Endothelial cell of umbilical vein (primary cell): ENCODE measurements around the gene CTU2. TPM values are rescaled to one million over a fixed set of nuclear protein-coding genes. Genes with fewer than 3 reads are reported as not detected.

Source experiments
- BruUV-seq: library from RNA; stranded (reverse); fragments of 400-500 nt; replicated peaks from 2 replicates; lab custom pipeline; 2021; lab: Mats Ljungman, UMichigan
- CTCF ChIA-PET: fragments of 300-600, 350-600 bp; sonication (Branson Sonifier 250); formaldehyde crosslinking; loops from one replicate; lab custom pipeline; 2021; ENCODE audit warnings: antibody characterized with exemption, inconsistent platforms; lab: Charles Lee
- POLR2A ChIA-PET: fragments of 300-600, 350-600 bp; sonication (Branson Sonifier 250); formaldehyde crosslinking; loops from one replicate; lab custom pipeline; 2021; ENCODE audit warnings: antibody characterized with exemption, inconsistent platforms; lab: Charles Lee
- DNase-seq: peaks from one replicate; pipeline ENCODE4 v3.0.0-alpha.2; 2011; ENCODE audit warnings: low read depth, low spot score
- FAIRE-seq: peaks from 2 replicates; lab custom pipeline; 2011; peaks lifted over from hg19 to GRCh38; lab: Jason Lieb, UNC
- H2AFZ ChIP-seq: 2 replicates; pipeline ENCODE4 v1.6.0; 2012; ENCODE audit warnings: low read depth, low read length, control low read depth, inconsistent platforms
- H3K27ac ChIP-seq: 2 replicates; pipeline ENCODE4 v1.5.1; 2011; ENCODE audit warnings: low read depth, mild to moderate bottlenecking, control low read depth, low read length, moderate library complexity; ENCODE audit not compliant: insufficient read depth
- H3K27me3 ChIP-seq, 2 experiments: 2 replicates each; pipeline versions ENCODE4 v1.6.0 to v1.6.1; 2011; ENCODE audit warnings: low read length in 2 of 2, mixed read lengths in 1 of 2; ENCODE audit not compliant: control insufficient read depth in 2 of 2, insufficient read depth in 2 of 2
- H3K36me3 ChIP-seq, 2 experiments: 2 replicates in 1 of 2; 3 replicates in 1 of 2; pipeline ENCODE4 v1.5.1; 2011; ENCODE audit warnings: low read length in 2 of 2, mild to moderate bottlenecking in 1 of 2, moderate library complexity in 1 of 2; ENCODE audit not compliant: control insufficient read depth in 2 of 2, insufficient read depth in 2 of 2; ENCODE audit errors: extremely low read depth in 1 of 2
- H3K4me1 ChIP-seq: 3 replicates; pipeline ENCODE4 v1.5.1; 2011; ENCODE audit warnings: mild to moderate bottlenecking, low read length; ENCODE audit not compliant: control insufficient read depth, insufficient read depth; ENCODE audit errors: extremely low read depth
- H3K4me2 ChIP-seq: 2 replicates; pipeline ENCODE4 v1.6.1; 2011; ENCODE audit warnings: low read length, control low read depth, mixed read lengths; ENCODE audit not compliant: insufficient read depth
- H3K4me3 ChIP-seq, 3 experiments: fragments of 200-600 bp in 1 of 3; sonication (generic), shearing (Covaris generic) in 1 of 3; replicated peaks in 1 of 3; 2 replicates each; pipeline ENCODE4 v1.5.1; 2011 to 2016; ENCODE audit warnings: control low read depth in 3 of 3, low read length in 3 of 3, mild to moderate bottlenecking in 2 of 3, inconsistent platforms in 1 of 3, low read depth in 1 of 3, moderate library complexity in 1 of 3; ENCODE audit not compliant: insufficient read depth in 1 of 3
- H3K79me2 ChIP-seq: 2 replicates; pipeline ENCODE4 v1.6.0; 2012; ENCODE audit warnings: low read length, inconsistent platforms; ENCODE audit not compliant: control insufficient read depth, insufficient read depth
- H3K9ac ChIP-seq: replicated peaks from 2 replicates; pipeline ENCODE3; 2011; ENCODE audit warnings: low read length, control low read depth; ENCODE audit not compliant: insufficient read depth; ENCODE audit errors: extremely low read depth
- H3K9me1 ChIP-seq: replicated peaks from 3 replicates; pipeline ENCODE4 v1.6.0; 2011; ENCODE audit warnings: mild to moderate bottlenecking, low read length; ENCODE audit not compliant: control insufficient read depth, insufficient read depth; ENCODE audit errors: extremely low read depth
- H3K9me3 ChIP-seq: replicated peaks from 2 replicates; pipeline ENCODE4 v1.5.1; 2012; ENCODE audit warnings: low read length, inconsistent platforms; ENCODE audit not compliant: control insufficient read depth, insufficient read depth
- H4K20me1 ChIP-seq: replicated peaks from 2 replicates; pipeline ENCODE3; 2011; ENCODE audit warnings: mild to moderate bottlenecking, low read length; ENCODE audit not compliant: control insufficient read depth, insufficient read depth; ENCODE audit errors: extremely low read depth
- EZH2 ChIP-seq: IDR thresholded peaks from 2 replicates; pipeline ENCODE4 v1.6.1; 2012; ENCODE audit warnings: borderline replicate concordance, low read depth, mild to moderate bottlenecking, moderate library complexity, low read length, inconsistent platforms; ENCODE audit not compliant: severe bottlenecking
- GATA2 ChIP-seq: IDR thresholded peaks from 2 replicates; pipeline ENCODE4 v1.7.0; 2011; ENCODE audit warnings: low read depth, mild to moderate bottlenecking, moderate library complexity, mixed read lengths, low read length; ENCODE audit not compliant: insufficient read length, insufficient read depth
- MYC ChIP-seq: IDR thresholded peaks from one replicate; pipeline ENCODE4 v1.6.1; 2011; ENCODE audit warnings: mild to moderate bottlenecking, low read depth, low read length
- POLR2AphosphoS5 ChIP-seq: IDR thresholded peaks from 2 replicates; pipeline ENCODE4 v1.6.1; 2012; ENCODE audit warnings: low read depth, mild to moderate bottlenecking, control low read depth, low read length, moderate library complexity; ENCODE audit not compliant: insufficient read depth
- dilution Hi-C: fragments of 300-500 bp; cut with MboI; formaldehyde crosslinking; loops from one replicate; pipeline ENCODE4 v1.15.0; 2019; ENCODE audit warnings: low sequenced_read_pairs; ENCODE audit not compliant: extremely low pct_ligation_motif_present
- intact Hi-C: fragments of 100-400 bp; cut with micrococcal nuclease; formaldehyde crosslinking; loops from one replicate; pipeline ENCODE4 v1.10.0; 2022
- polyA plus RNA-seq, 4 experiments: library from polyadenylated mRNA; depleted of rRNA in 3 of 4; stranded (reverse) in 3 of 4; unstranded in 1 of 4; fragments of >200 nt; gene quantifications; 2 replicates each; pipeline versions ENCODE4 v1.2.1 to v1.2.3, GENCODE V29; 2011 to 2012; ENCODE audit warnings: missing spikeins in 1 of 4
- total RNA-seq: library from RNA; stranded (reverse); gene quantifications from 2 replicates; pipeline ENCODE4 v1.2.3, GENCODE V29; 2021
- TF ChIP-seq, protein P1 (sequence below), 2 donors: IDR thresholded peaks; 1 replicate in 1 of 2; 2 replicates in 1 of 2; pipeline ENCODE4 v1.5.1; 2011; ENCODE audit warnings: low read length in 2 of 2, mild to moderate bottlenecking in 2 of 2, moderate library complexity in 2 of 2, control low read depth in 1 of 2, inconsistent platforms in 1 of 2, low read depth in 1 of 2; ENCODE audit not compliant: insufficient read depth in 1 of 2; ENCODE audit errors: extremely low read depth in 1 of 2
- TF ChIP-seq, protein P2 (sequence below): IDR thresholded peaks from 2 replicates; pipeline ENCODE4 v1.6.1; 2011; ENCODE audit not compliant: insufficient read depth, insufficient read length

Gene CTU2
- total and polyA plus RNA-seq, 2 donors (not counting 3 experiments of a cell fraction or from before 2014, with no cell fraction given): 26.1 to 33.7 TPM

GRCh38 chr16:88749358-88749757, 43.1 kb downstream of the CTU2 start:
- BruUV-seq: no TSS peak
- ChIA-PET CTCF (interaction anchor here (4.7 kb wide), 1 partner anchor 12 kb away, joined by 19 read pairs; no protein-coding TSS in a partner anchor), POLR2A (no interaction called here)
- no peaks in the 10 kb centered on the region for H3K9me3 ChIP-seq
- H3K4me3 ChIP-seq: no peak overlapping the region
- no peaks in the 10 kb centered on the region for H3K27me3 ChIP-seq
- H3K9me1 ChIP-seq: no peaks in the 10 kb centered on the region
- H2AFZ ChIP-seq: no peak overlapping the region
- H3K9ac ChIP-seq: no peak overlapping the region
- peaks cover 7% of the 10 kb centered on the region for H3K4me1 ChIP-seq
- intact Hi-C loops (no loop called here), dilution Hi-C loops (no loop called here)
- H3K4me2 ChIP-seq: no peak overlapping the region
- DNase-seq: no peak
- H4K20me1 ChIP-seq: no peaks in the 10 kb centered on the region
- FAIRE-seq: no peak
- TF ChIP-seq MYC: no peak
- TF ChIP-seq EZH2: no peak
- TF ChIP-seq GATA2: no peak
- TF ChIP-seq, protein P1, sequence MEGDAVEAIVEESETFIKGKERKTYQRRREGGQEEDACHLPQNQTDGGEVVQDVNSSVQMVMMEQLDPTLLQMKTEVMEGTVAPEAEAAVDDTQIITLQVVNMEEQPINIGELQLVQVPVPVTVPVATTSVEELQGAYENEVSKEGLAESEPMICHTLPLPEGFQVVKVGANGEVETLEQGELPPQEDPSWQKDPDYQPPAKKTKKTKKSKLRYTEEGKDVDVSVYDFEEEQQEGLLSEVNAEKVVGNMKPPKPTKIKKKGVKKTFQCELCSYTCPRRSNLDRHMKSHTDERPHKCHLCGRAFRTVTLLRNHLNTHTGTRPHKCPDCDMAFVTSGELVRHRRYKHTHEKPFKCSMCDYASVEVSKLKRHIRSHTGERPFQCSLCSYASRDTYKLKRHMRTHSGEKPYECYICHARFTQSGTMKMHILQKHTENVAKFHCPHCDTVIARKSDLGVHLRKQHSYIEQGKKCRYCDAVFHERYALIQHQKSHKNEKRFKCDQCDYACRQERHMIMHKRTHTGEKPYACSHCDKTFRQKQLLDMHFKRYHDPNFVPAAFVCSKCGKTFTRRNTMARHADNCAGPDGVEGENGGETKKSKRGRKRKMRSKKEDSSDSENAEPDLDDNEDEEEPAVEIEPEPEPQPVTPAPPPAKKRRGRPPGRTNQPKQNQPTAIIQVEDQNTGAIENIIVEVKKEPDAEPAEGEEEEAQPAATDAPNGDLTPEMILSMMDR (IDR thresholded peaks at IDR 0.05; ENCODE audit: extremely low read depth in 1 of 2, insufficient read depth in 1 of 2, low read depth in 1 of 2, low read length in 2 of 2): no peak
- TF ChIP-seq POLR2AphosphoS5: no peak
- peaks cover 3 to 9% of the 10 kb centered on the region in 2 experiments for H3K36me3 ChIP-seq
- H3K79me2 ChIP-seq: peaks cover 50% of the 10 kb centered on the region
- no peak overlapping the region for H3K27ac ChIP-seq

DNA sequence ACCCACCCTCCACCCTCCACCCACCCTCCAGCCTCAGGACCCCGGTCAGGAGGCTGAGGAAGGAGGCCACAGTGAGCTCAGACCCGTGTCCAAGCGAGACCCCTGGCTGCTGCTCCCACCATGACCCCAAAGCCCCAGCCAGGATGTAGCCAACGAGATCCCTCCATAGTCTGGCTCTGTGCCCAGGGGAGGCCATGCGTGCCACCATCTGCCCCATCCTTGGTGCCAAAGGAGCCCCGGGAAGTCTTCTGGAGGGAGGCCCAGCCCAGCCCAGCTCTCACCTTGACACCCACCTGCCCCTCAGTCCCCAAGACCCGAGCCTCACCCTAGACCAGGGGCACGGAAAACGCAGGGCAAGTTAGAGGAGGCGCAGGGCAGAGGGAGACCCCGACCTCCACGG, 44.6 kb downstream of the CTU2 start:
- no peak for DNase-seq
- ChIA-PET CTCF (interaction anchor here (4.7 kb wide), 1 partner anchor 13 kb away, joined by 19 read pairs; no protein-coding TSS in a partner anchor), POLR2A (no interaction called here)
- Histone ChIP-seq H3K27ac (no peak overlapping the region), H3K36me3 (peaks cover 3 to 9% of the 10 kb centered on the region in 2 experiments), H3K4me2 (no peak overlapping the region), H3K79me2 (peaks cover 61% of the 10 kb centered on the region), H3K9ac (no peak overlapping the region), H3K27me3 (no peaks in the 10 kb centered on the region), H3K4me3 (no peak overlapping the region), H3K9me1 (no peaks in the 10 kb centered on the region), H4K20me1 (no peaks in the 10 kb centered on the region), H2AFZ (no peak overlapping the region), H3K9me3 (no peaks in the 10 kb centered on the region), H3K4me1 (peaks cover 6% of the 10 kb centered on the region)
- no TSS peak for BruUV-seq
- TF ChIP-seq, protein P1 (IDR thresholded peaks at IDR 0.05; ENCODE audit: extremely low read depth in 1 of 2, insufficient read depth in 1 of 2, low read depth in 1 of 2, low read length in 2 of 2): no peak
- TF ChIP-seq, protein P2, sequence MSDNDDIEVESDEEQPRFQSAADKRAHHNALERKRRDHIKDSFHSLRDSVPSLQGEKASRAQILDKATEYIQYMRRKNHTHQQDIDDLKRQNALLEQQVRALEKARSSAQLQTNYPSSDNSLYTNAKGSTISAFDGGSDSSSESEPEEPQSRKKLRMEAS: no peak
- TF ChIP-seq MYC (no peak), EZH2 (no peak)
- intact Hi-C loops: no loop called here
- dilution Hi-C loops: no loop called here
- no peak for FAIRE-seq
